Uterus (tissue), 2 donors: ENCODE results near the gene SH3GL3.

Source experiments
- CTCF ChIP-seq, 4 experiments: fragments of 200-600 bp in 2 of 4; fragments of 450-650 bp in 2 of 4; sonication (generic) in 2 of 4; IDR thresholded peaks; one replicate each; pipeline ENCODE4 v1.5.1; 2016 to 2019; ENCODE audit warnings: antibody characterized with exemption in 4 of 4, mild to moderate bottlenecking in 2 of 4, moderate library complexity in 1 of 4
- POLR2A ChIP-seq, 2 donors: fragments of 450-650 bp; IDR thresholded peaks; one replicate each; pipeline ENCODE4 v1.6.1; 2016; ENCODE audit warnings: antibody characterized with exemption in 2 of 2, mild to moderate bottlenecking in 1 of 2, moderate library complexity in 1 of 2

- TF ChIP-seq CTCF (IDR thresholded peaks at IDR 0.05) (no peak), POLR2A (IDR thresholded peaks at IDR 0.05) (no peak)
Measured at GRCh38 chr15:83499476-83499875, 52.3 kb downstream of the SH3GL3 start.
